CMK (cell line): ENCODE data around the gene COL5A1.

ENCODE experiments used
- DNase-seq: peaks from one replicate; pipeline ENCODE4 v3.0.0-alpha.2; 2010; ENCODE audit warnings: low read depth

The COL5A1 gene

GRCh38 chr9:134641173-134641989 lies at the start of gene COL5A1:
Gene COL5A1, plus strand, starts transcription at chr9:134641803. Its CDS starts 385 bp downstream, at chr9:134642188.
- no peak for DNase-seq

- no peak for DNase-seq
Measured at GRCh38 chr9:134592018-134592818, 49.4 kb upstream of the COL5A1 start.

- no peak for DNase-seq
Measured at GRCh38 chr9:134592819-134593200, 48.8 kb upstream of the COL5A1 start.

GRCh38 chr9:134593286-134594077 lies 48.1 kb upstream of the COL5A1 start:
- no peak for DNase-seq

GRCh38 chr9:134594078-134594941 lies 47.3 kb upstream of the COL5A1 start:
- no peak for DNase-seq

- no peak for DNase-seq
Measured at GRCh38 chr9:134595014-134595413, 46.6 kb upstream of the COL5A1 start.

GRCh38 chr9:134597041-134597913 lies 44.3 kb upstream of the COL5A1 start:
- no peak for DNase-seq

- no peak for DNase-seq
Measured at GRCh38 chr9:134597957-134598883, 43.4 kb upstream of the COL5A1 start.

- DNase-seq = no peak
Measured at GRCh38 chr9:134598884-134599245, 42.7 kb upstream of the COL5A1 start.

- DNase-seq = no peak
Measured at GRCh38 chr9:134600371-134600770, 41.2 kb upstream of the COL5A1 start.

- no peak for DNase-seq
Measured at GRCh38 chr9:134600836-134601638, 40.6 kb upstream of the COL5A1 start.

GRCh38 chr9:134601764-134602163 lies 39.8 kb upstream of the COL5A1 start:
- no peak for DNase-seq

- DNase-seq = no peak
Measured at GRCh38 chr9:134602547-134603362, 38.8 kb upstream of the COL5A1 start.

GRCh38 chr9:134604834-134605233 lies 36.8 kb upstream of the COL5A1 start:
- DNase-seq = no peak

GRCh38 chr9:134605351-134605965 lies 36.1 kb upstream of the COL5A1 start:
- DNase-seq = no peak

GRCh38 chr9:134605966-134606357 lies 35.6 kb upstream of the COL5A1 start:
- no peak for DNase-seq
